A549 treated with ZK216348 at 1 μM for 4 hours (cell line): ENCODE results near the gene UBE2H. TPM values are rescaled to one million over a fixed set of nuclear protein-coding genes. Genes with fewer than 3 reads are reported as not detected.

Experiments
- total RNA-seq: library from RNA; stranded (reverse); fragments of 200-300 nt; extraction: Qiagen RNA extraction; gene quantifications from 5 replicates; pipeline ENCODE4 v1.2.3, GENCODE V29; 2022; ENCODE audit warnings: low read depth

The UBE2H gene
- 44.4 to 73.5 TPM (median 65.5 TPM) in 5 replicates for total RNA-seq

DNA sequence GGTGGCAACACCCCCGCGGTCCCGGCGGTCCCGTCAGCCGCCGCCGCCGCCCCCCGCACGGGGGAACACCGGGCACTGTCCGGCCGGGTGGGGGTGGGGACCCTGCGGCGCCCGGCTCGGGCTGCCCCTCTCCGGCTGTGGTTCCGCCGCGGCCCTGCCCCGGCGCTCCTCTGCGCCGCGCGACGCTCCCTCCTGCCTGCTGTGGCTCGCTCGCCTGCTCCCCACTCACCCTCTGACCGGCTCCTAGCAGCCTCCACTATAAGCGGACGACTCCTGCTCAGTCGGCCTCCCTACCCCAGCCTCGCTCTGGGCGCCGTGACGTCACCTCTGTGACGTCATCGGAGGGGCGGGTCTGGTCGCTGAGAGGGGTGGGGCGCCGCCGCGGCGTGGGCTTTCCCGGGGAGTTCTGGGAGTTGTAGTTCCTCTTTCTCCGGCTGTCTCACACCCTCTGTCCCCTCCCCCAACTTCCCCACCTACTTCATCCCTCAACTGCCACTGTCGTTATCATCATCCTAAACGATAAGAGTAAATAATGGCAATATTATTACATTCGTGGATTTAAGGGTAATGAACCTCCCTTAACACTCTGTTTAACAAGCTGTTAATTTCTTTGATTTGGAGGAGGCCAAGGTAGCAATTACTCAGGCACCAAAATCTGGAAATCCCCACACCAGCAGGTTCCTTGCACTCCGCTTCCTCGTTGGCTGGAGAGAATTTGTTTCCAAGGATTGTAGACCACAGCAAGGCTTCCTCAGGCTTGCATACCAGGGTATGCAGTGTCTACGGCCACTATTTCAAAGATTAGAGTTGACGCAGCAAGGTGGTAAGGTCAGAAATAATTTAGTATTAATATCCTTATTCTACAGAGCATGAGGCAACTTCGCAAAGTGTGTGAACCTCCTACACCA is at the start of gene UBE2H:
UBE2H (minus strand) TSS at position 308 of the 908 bp plus-strand sequence. CDS start 405 bp downstream, outside the sequence.

Other genes with a start within 250 kb of the UBE2H start
- 24.7 to 27.6 TPM (median 26.6 TPM) in 5 replicates for gene ZC3HC1, start 98.4 kb upstream of the UBE2H start, total RNA-seq
- gene KLHDC10, start 117.6 kb upstream of the UBE2H start, total RNA-seq: 10.0 to 15.3 TPM (median 13.9 TPM) in 5 replicates